ENCODE results near the gene PKIG.

The PKIG gene

GRCh38 chr20:44610313-44610962 lies 28.1 kb downstream of the PKIG start:
- H3K36me3 ChIP-seq (ENCODE audit: insufficient read depth, low read length), result peaks cover 22% of the 10 kb centered on the region
- H3K4me3 ChIP-seq (ENCODE audit: low read depth in 1 of 2, low read length in 2 of 2), result no peak overlapping the region
- peak overlapping the region; percentile 57 for H3K4me2 ChIP-seq (ENCODE audit: insufficient read depth, low read length)
- H3K27me3 ChIP-seq (ENCODE audit: insufficient read depth, low read length, poor library complexity), result no peaks in the 10 kb centered on the region
- peak overlapping the region; percentile 68 for H3K27ac ChIP-seq (ENCODE audit: low read length)
- ATAC-seq (ENCODE audit: insufficient read depth, low read depth) (peak; percentile 33; the same call in 2 of the 3 replicates), DNase-seq (no peak)
- no peaks in the 10 kb centered on the region for H3K9me3 ChIP-seq (ENCODE audit: insufficient read depth, low read length, severe bottlenecking)
- no peaks in the 10 kb centered on the region for H4K20me1 ChIP-seq (ENCODE audit: insufficient read depth, low read length)
- H3K4me1 ChIP-seq (ENCODE audit: insufficient read depth, low read length), result peaks cover 22% of the 10 kb centered on the region
- TF ChIP-seq CTCF (IDR thresholded peaks at IDR 0.05; ENCODE audit: borderline replicate concordance, extremely low read depth, low read length, poor library complexity, severe bottlenecking) (no peak), EZH2 (IDR thresholded peaks at IDR 0.05; ENCODE audit: borderline replicate concordance, low read depth, low read length, severe bottlenecking) (no peak)
- H3K9ac ChIP-seq (ENCODE audit: low read depth, low read length), result peak overlapping the region; percentile 33
- peak overlapping the region; percentile 62 for H2AFZ ChIP-seq (ENCODE audit: low read depth, low read length)
- no peaks in the 10 kb centered on the region for H3K79me2 ChIP-seq (ENCODE audit: insufficient read depth, low read length)

GRCh38 chr20:44613575-44613974 lies 31.2 kb downstream of the PKIG start:
- no peak for ATAC-seq (ENCODE audit: insufficient read depth, low read depth)
- H2AFZ ChIP-seq (ENCODE audit: low read depth, low read length), result no peak overlapping the region
- H4K20me1 ChIP-seq (ENCODE audit: insufficient read depth, low read length), result peaks cover 26% of the 10 kb centered on the region
- peak overlapping the region; percentile 38 for H3K27ac ChIP-seq (ENCODE audit: low read length)
- no peak overlapping the region for H3K4me2 ChIP-seq (ENCODE audit: insufficient read depth, low read length)
- no peaks in the 10 kb centered on the region for H3K27me3 ChIP-seq (ENCODE audit: insufficient read depth, low read length, poor library complexity)
- peaks cover 53% of the 10 kb centered on the region for H3K36me3 ChIP-seq (ENCODE audit: insufficient read depth, low read length)
- DNase-seq, result no peak
- TF ChIP-seq EZH2 (IDR thresholded peaks at IDR 0.05; ENCODE audit: borderline replicate concordance, low read depth, low read length, severe bottlenecking) (no peak), CTCF (IDR thresholded peaks at IDR 0.05; ENCODE audit: borderline replicate concordance, extremely low read depth, low read length, poor library complexity, severe bottlenecking) (no peak)
- no peak overlapping the region for H3K9ac ChIP-seq (ENCODE audit: low read depth, low read length)
- no peaks in the 10 kb centered on the region; the same call in 1 of the 2 replicates for H3K79me2 ChIP-seq (ENCODE audit: insufficient read depth, low read length)
- peaks cover 22% of the 10 kb centered on the region for H3K4me1 ChIP-seq (ENCODE audit: insufficient read depth, low read length)
- no peak overlapping the region for H3K4me3 ChIP-seq (ENCODE audit: low read depth in 1 of 2, low read length in 2 of 2)
- H3K9me3 ChIP-seq (ENCODE audit: insufficient read depth, low read length, severe bottlenecking), result no peaks in the 10 kb centered on the region

- DNase-seq, result no peak
- ATAC-seq (ENCODE audit: insufficient read depth, low read depth), result no peak
- Histone ChIP-seq H3K27ac (ENCODE audit: low read length) (peak overlapping the region; percentile 68), H3K4me2 (ENCODE audit: insufficient read depth, low read length) (no peak overlapping the region), H3K9ac (ENCODE audit: low read depth, low read length) (no peak overlapping the region), H2AFZ (ENCODE audit: low read depth, low read length) (no peak overlapping the region), H3K79me2 (ENCODE audit: insufficient read depth, low read length) (peaks cover 3% of the 10 kb centered on the region; the same call in 1 of the 2 replicates), H3K4me3 (ENCODE audit: low read depth in 1 of 2, low read length in 2 of 2) (no peak overlapping the region), H3K4me1 (ENCODE audit: insufficient read depth, low read length) (peaks cover 19% of the 10 kb centered on the region), H3K36me3 (ENCODE audit: insufficient read depth, low read length) (peaks cover 63% of the 10 kb centered on the region), H3K9me3 (ENCODE audit: insufficient read depth, low read length, severe bottlenecking) (no peaks in the 10 kb centered on the region), H3K27me3 (ENCODE audit: insufficient read depth, low read length, poor library complexity) (no peaks in the 10 kb centered on the region), H4K20me1 (ENCODE audit: insufficient read depth, low read length) (peaks cover 36% of the 10 kb centered on the region)
- no peak for TF ChIP-seq EZH2 (IDR thresholded peaks at IDR 0.05; ENCODE audit: borderline replicate concordance, low read depth, low read length, severe bottlenecking)
- no peak for TF ChIP-seq CTCF (IDR thresholded peaks at IDR 0.05; ENCODE audit: borderline replicate concordance, extremely low read depth, low read length, poor library complexity, severe bottlenecking)
Observed at GRCh38 chr20:44614525-44614924, 32.1 kb downstream of the PKIG start.
